K562 (cell line): ENCODE results near the gene PIF1.

Experiments
- ATF2 ChIP-seq: sonication (generic); formaldehyde crosslinking; IDR thresholded peaks from 2 replicates; pipeline ENCODE4 v1.8.1; 2022; ENCODE audit warnings: missing genetic modification reagents
- BDP1 ChIP-seq: IDR thresholded peaks from 3 replicates; pipeline ENCODE4 v1.6.1; 2011; ENCODE audit not compliant: insufficient read length, insufficient read depth
- CTCF ChIP-seq, 3 experiments: IDR thresholded peaks in 2 of 3; conservative IDR thresholded peaks in 1 of 3; 2 replicates each; pipeline ENCODE4 v1.5.1; 2011 to 2012; ENCODE audit warnings: low read length in 3 of 3, mild to moderate bottlenecking in 3 of 3, control low read depth in 2 of 3, improper control_type of control experiment in 1 of 3, inconsistent platforms in 1 of 3, low read depth in 1 of 3, mixed read lengths in 1 of 3, moderate library complexity in 1 of 3; ENCODE audit not compliant: insufficient read depth in 2 of 3
- EP300 ChIP-seq: IDR thresholded peaks from 2 replicates; pipeline ENCODE4 v1.6.1; 2012; ENCODE audit warnings: low read length, improper control_type of control experiment
- JUND ChIP-seq, 2 experiments: IDR thresholded peaks; 2 replicates in 1 of 2; 3 replicates in 1 of 2; pipeline ENCODE4 v1.6.1; 2011; ENCODE audit warnings: borderline replicate concordance in 2 of 2, low read depth in 2 of 2, low read length in 2 of 2, improper control_type of control experiment in 1 of 2, missing biosample characterization in 1 of 2, missing genetic modification characterization in 1 of 2, missing genetic modification reagents in 1 of 2
- NCOR1 ChIP-seq: fragments of 450-650 bp; IDR thresholded peaks from 2 replicates; pipeline ENCODE4 v1.6.1; 2016; ENCODE audit warnings: mild to moderate bottlenecking, moderate library complexity
- POU5F1 ChIP-seq: fragments of 150-350 bp; IDR thresholded peaks from 2 replicates; pipeline ENCODE4 v1.6.1; 2014; ENCODE audit warnings: borderline replicate concordance, low read length, low read depth, mild to moderate bottlenecking; ENCODE audit not compliant: partially characterized antibody
- SIN3A ChIP-seq, 2 experiments: fragments of 150-350 bp in 1 of 2; IDR thresholded peaks; 2 replicates each; pipeline ENCODE4 v1.6.1; 2011 to 2016; ENCODE audit warnings: borderline replicate concordance in 2 of 2, low read depth in 2 of 2, low read length in 2 of 2, mild to moderate bottlenecking in 2 of 2, moderate library complexity in 2 of 2; ENCODE audit not compliant: control insufficient read depth in 1 of 2
- TAF1 ChIP-seq: IDR thresholded peaks from 2 replicates; pipeline ENCODE4 v1.6.1; 2011; ENCODE audit warnings: mild to moderate bottlenecking, low read length, moderate library complexity; ENCODE audit not compliant: insufficient read depth, control insufficient read depth, severe bottlenecking; ENCODE audit errors: extremely low read depth
- TARDBP ChIP-seq: fragments of 450-650 bp; IDR thresholded peaks from 2 replicates; pipeline ENCODE4 v1.6.1; 2016
- THRB ChIP-seq: fragments of 450-650 bp; formaldehyde crosslinking; conservative IDR thresholded peaks from 2 replicates; pipeline ENCODE4 v1.4.0; 2022; ENCODE audit warnings: mild to moderate bottlenecking, missing genetic modification characterization
- YY1 ChIP-seq, 3 experiments: IDR thresholded peaks; 2 replicates each; pipeline ENCODE4 v1.6.1; 2011; ENCODE audit warnings: low read length in 2 of 3, mild to moderate bottlenecking in 2 of 3, moderate library complexity in 2 of 3, borderline replicate concordance in 1 of 3, control low read depth in 1 of 3, low read depth in 1 of 3; ENCODE audit not compliant: insufficient read depth in 3 of 3, insufficient replicate concordance in 2 of 3, control insufficient read depth in 1 of 3, insufficient read length in 1 of 3; ENCODE audit errors: extremely low read depth in 1 of 3
- TF ChIP-seq, protein P1 (sequence below): fragments of 450-650 bp; IDR thresholded peaks from 2 replicates; pipeline ENCODE4 v1.6.1; 2016; ENCODE audit warnings: low read depth

DNA sequence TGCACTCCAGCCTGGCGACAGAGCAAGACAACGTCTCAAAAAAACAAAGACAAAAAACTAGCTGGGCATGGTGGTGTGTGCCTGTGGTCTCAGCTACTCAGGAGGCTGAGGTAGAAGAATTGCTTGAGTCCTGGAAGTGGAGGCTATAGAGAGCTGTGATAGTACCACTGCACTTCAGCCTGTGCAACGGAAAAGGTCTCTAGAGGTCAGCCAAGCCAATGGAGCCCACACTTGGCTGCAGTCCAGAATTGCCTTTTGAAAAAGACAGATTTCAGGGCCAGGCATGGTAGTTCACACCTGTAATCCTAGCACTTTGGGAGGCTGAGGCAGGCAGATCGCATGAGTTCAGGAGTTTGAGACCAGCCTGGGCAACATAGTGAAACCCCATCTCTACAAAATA, 41.7 kb downstream of the PIF1 start:
- TF ChIP-seq TAF1 (no peak), JUND (IDR thresholded peaks at IDR 0.05; ENCODE audit: borderline replicate concordance, low read depth, low read length) (no peak), JUND (tag; IDR thresholded peaks at IDR 0.05; ENCODE audit: borderline replicate concordance, low read depth, low read length) (no peak), POU5F1 (no peak), NCOR1 (no peak), ATF2 (CRISPR knock-in tag) (no peak), EP300 (no peak), TARDBP (no peak), CTCF (IDR thresholded peaks at IDR 0.05 in 2 of 3, conservative IDR thresholded peaks at IDR 0.05 in 1 of 3; ENCODE audit: insufficient read depth in 2 of 3, low read depth in 1 of 3, low read length in 3 of 3) (no peak), YY1 (IDR thresholded peaks at IDR 0.05; ENCODE audit: borderline replicate concordance in 1 of 3, control insufficient read depth in 1 of 3, extremely low read depth in 1 of 3, insufficient read depth in 3 of 3, insufficient read length in 1 of 3, insufficient replicate concordance in 2 of 3, low read depth in 1 of 3, low read length in 2 of 3) (no peak), SIN3A (IDR thresholded peaks at IDR 0.05; ENCODE audit: borderline replicate concordance in 2 of 2, control insufficient read depth in 1 of 2, low read depth in 2 of 2, low read length in 2 of 2) (no peak), BDP1 (no peak), THRB (CRISPR knock-in tag) (no peak)
- TF ChIP-seq, protein P1, sequence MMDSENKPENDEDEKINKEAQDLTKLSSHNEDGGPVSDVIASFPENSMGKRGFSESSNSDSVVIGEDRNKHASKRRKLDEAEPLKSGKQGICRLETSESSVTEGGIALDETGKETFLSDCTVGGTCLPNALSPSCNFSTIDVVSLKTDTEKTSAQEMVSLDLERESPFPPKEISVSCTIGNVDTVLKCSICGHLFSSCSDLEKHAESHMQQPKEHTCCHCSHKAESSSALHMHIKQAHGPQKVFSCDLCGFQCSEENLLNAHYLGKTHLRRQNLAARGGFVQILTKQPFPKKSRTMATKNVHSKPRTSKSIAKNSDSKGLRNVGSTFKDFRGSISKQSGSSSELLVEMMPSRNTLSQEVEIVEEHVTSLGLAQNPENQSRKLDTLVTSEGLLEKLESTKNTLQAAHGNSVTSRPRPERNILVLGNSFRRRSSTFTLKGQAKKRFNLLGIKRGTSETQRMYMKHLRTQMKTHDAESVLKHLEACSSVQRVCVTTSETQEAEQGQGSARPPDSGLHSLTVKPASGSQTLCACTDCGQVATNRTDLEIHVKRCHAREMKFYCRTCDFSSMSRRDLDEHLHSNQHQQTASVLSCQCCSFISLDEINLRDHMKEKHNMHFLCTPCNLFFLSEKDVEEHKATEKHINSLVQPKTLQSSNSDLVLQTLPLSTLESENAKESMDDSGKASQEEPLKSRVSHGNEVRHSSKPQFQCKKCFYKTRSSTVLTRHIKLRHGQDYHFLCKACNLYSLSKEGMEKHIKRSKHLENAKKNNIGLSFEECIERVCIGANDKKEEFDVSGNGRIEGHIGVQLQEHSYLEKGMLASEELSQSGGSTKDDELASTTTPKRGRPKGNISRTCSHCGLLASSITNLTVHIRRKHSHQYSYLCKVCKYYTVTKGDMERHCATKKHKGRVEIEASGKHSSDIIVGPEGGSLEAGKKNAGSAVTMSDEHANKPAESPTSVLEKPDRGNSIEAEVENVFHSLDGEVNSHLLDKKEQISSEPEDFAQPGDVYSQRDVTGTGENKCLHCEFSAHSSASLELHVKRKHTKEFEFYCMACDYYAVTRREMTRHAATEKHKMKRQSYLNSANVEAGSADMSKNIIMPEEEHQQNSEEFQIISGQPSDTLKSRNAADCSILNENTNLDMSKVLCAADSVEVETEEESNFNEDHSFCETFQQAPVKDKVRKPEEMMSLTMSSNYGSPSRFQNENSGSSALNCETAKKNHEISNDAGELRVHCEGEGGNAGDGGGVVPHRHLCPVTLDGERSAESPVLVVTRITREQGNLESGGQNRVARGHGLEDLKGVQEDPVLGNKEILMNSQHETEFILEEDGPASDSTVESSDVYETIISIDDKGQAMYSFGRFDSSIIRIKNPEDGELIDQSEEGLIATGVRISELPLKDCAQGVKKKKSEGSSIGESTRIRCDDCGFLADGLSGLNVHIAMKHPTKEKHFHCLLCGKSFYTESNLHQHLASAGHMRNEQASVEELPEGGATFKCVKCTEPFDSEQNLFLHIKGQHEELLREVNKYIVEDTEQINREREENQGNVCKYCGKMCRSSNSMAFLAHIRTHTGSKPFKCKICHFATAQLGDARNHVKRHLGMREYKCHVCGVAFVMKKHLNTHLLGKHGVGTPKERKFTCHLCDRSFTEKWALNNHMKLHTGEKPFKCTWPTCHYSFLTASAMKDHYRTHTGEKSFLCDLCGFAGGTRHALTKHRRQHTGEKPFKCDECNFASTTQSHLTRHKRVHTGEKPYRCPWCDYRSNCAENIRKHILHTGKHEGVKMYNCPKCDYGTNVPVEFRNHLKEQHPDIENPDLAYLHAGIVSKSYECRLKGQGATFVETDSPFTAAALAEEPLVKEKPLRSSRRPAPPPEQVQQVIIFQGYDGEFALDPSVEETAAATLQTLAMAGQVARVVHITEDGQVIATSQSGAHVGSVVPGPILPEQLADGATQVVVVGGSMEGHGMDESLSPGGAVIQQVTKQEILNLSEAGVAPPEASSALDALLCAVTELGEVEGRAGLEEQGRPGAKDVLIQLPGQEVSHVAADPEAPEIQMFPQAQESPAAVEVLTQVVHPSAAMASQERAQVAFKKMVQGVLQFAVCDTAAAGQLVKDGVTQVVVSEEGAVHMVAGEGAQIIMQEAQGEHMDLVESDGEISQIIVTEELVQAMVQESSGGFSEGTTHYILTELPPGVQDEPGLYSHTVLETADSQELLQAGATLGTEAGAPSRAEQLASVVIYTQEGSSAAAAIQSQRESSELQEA: no peak
